ENCODE measurements around the gene L3MBTL4.

L3MBTL4 gene

GRCh38 chr18:5969989-5970403 is 444.7 kb downstream of the L3MBTL4 start:
- no peak overlapping the region for H3K4me3 ChIP-seq (replicated peaks; ENCODE audit: low read depth, low read length)
- no peak for DNase-seq (ENCODE audit: low read depth)
- no peak for TF ChIP-seq CTCF (IDR thresholded peaks at IDR 0.05; ENCODE audit: low read length, missing control alignments)

- DNase-seq (ENCODE audit: low read depth): no peak
- TF ChIP-seq CTCF (IDR thresholded peaks at IDR 0.05; ENCODE audit: low read length, missing control alignments): no peak
- no peak overlapping the region for H3K4me3 ChIP-seq (replicated peaks; ENCODE audit: low read depth, low read length)
Measured at GRCh38 chr18:5969355-5969988, 445.2 kb downstream of the L3MBTL4 start.

- no peak for TF ChIP-seq CTCF (IDR thresholded peaks at IDR 0.05; ENCODE audit: low read length, missing control alignments)
- DNase-seq (ENCODE audit: low read depth): no peak
- H3K4me3 ChIP-seq (replicated peaks; ENCODE audit: low read depth, low read length): no peak overlapping the region
Measured at GRCh38 chr18:5967666-5968065, 447.0 kb downstream of the L3MBTL4 start.

- H3K4me3 ChIP-seq (replicated peaks; ENCODE audit: low read depth, low read length): no peak overlapping the region
- TF ChIP-seq CTCF (IDR thresholded peaks at IDR 0.05; ENCODE audit: low read length, missing control alignments): no peak
- no peak for DNase-seq (ENCODE audit: low read depth)
Measured at GRCh38 chr18:5967007-5967406, 447.7 kb downstream of the L3MBTL4 start.

- TF ChIP-seq CTCF (IDR thresholded peaks at IDR 0.05; ENCODE audit: low read length, missing control alignments): no peak
- no peak overlapping the region for H3K4me3 ChIP-seq (replicated peaks; ENCODE audit: low read depth, low read length)
- DNase-seq (ENCODE audit: low read depth): no peak
Measured at GRCh38 chr18:5966514-5966913, 448.2 kb downstream of the L3MBTL4 start.

- H3K4me3 ChIP-seq (replicated peaks; ENCODE audit: low read depth, low read length): no peak overlapping the region
- TF ChIP-seq CTCF (IDR thresholded peaks at IDR 0.05; ENCODE audit: low read length, missing control alignments): no peak
- no peak for DNase-seq (ENCODE audit: low read depth)
Measured at GRCh38 chr18:5964996-5965395, 449.7 kb downstream of the L3MBTL4 start.

GRCh38 chr18:5964596-5964995 is 450.1 kb downstream of the L3MBTL4 start:
- TF ChIP-seq CTCF (IDR thresholded peaks at IDR 0.05; ENCODE audit: low read length, missing control alignments): no peak
- no peak overlapping the region for H3K4me3 ChIP-seq (replicated peaks; ENCODE audit: low read depth, low read length)
- no peak for DNase-seq (ENCODE audit: low read depth)
